Thyroid gland (tissue), 4 donors: ENCODE measurements around the gene GAS6.

Source experiments
- CTCF ChIP-seq, 6 experiments: fragments of 200-600 bp in 3 of 6; fragments of 450-650 bp in 3 of 6; sonication (generic) in 3 of 6; IDR thresholded peaks; one replicate each; pipeline ENCODE4 v1.5.1; 2016 to 2019; ENCODE audit warnings: antibody characterized with exemption in 6 of 6, mild to moderate bottlenecking in 2 of 6, inconsistent platforms in 1 of 6, moderate library complexity in 1 of 6
- POLR2A ChIP-seq, 2 donors: fragments of 450-650 bp; IDR thresholded peaks; one replicate each; pipeline ENCODE4 v1.6.1; 2017; ENCODE audit warnings: antibody characterized with exemption in 2 of 2, mild to moderate bottlenecking in 2 of 2, moderate library complexity in 1 of 2

GRCh38 chr13:113851480-113851803 lies 12.4 kb downstream of the GAS6 start:
- TF ChIP-seq CTCF (IDR thresholded peaks at IDR 0.05) (no peak), POLR2A (IDR thresholded peaks at IDR 0.05) (no peak)
